HG02588 (cell line): Measurements from ENCODE around the gene NTN1.
"Not testable (repeated sequence)": the region's sequence is repeated elsewhere in the genome, so short reads cannot be mapped to it uniquely, and the experiment has no call there.

Experiments used
- ATAC-seq: cut with Tn5 transposase; IDR thresholded peaks from one replicate; pipeline ENCODE4 v1.9.1; 2021; ENCODE audit warnings: mild to moderate bottlenecking, moderate library complexity; ENCODE audit not compliant: unreplicated experiment

The NTN1 gene

GRCh38 chr17:9021158-9021991 lies at the start of gene NTN1:
NTN1 (plus strand) TSS chr17:9021510; CDS start chr17:9022374, 864 bp downstream.
- peak; percentile 56 for ATAC-seq

DNA sequence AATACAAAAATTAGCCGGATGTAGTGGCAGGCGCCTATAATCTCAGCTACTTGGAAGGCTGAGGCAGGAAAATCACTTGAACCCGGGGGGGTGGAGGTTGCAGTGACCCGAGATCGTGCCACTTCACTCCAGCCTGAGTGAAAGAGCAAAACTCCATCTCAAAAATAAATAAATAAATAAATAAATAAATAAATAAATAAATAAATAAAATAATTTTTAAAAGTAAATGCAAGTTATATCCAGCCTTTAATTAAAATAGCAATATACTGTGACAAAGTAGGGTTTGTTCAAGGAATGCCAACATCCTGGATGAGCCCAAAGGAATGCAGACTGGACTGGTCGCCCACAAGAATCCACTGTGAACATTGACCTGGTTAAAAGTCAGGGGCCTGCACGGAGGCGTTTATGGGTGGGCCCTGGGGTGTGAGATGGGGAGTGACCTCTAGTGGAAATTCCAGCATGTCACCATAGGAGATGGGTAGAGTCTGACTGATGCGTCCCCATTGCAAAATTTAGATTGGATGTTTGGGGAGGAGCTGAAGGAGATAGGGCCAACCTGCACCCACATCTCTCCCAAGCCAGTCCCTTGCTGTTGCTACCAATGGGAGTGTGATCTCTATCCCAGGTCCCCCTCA lies 46.1 kb upstream of the NTN1 start:
- no peak for ATAC-seq

DNA sequence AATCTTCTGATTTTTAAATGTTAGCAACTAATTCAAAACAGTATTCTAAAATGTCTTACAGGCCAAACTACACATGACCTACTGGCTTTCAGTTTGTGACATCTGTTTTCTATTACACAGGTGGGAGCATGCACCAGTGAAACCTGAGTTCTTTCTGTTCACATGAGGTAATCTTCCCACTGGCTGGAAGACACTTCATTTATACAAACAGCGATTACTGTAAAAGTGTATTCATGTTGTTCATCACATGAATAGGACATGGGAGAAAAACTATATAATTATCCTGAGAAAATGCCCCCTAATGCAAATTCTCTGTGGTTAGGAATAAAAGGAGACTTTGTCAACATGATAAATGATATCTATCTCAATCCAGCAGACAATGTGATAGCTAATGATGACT lies 44.7 kb upstream of the NTN1 start:
- no peak for ATAC-seq

GRCh38 chr17:8979715-8980114 lies 41.6 kb upstream of the NTN1 start:
- no peak for ATAC-seq

DNA sequence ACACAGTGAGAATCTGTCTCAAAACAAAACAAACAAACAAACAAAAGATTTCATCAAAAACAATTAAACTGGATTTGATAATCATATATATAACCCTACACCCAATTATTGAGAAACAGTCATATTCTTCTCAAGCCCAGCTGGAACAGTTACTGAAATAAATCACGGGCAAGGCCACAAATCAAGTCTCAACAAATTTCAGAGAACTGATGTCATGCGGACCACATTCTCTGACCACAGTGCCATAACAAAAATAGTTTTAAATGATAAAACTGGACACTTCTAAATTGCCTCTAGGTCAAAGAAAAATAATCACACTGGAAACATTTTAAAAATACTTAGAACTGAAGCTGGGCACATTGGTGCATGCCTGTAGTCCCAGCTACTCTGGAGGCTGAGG lies 39.9 kb upstream of the NTN1 start:
- ATAC-seq: no peak

GRCh38 chr17:8984225-8984624 lies 37.1 kb upstream of the NTN1 start:
- not testable (repeated sequence) for ATAC-seq

DNA sequence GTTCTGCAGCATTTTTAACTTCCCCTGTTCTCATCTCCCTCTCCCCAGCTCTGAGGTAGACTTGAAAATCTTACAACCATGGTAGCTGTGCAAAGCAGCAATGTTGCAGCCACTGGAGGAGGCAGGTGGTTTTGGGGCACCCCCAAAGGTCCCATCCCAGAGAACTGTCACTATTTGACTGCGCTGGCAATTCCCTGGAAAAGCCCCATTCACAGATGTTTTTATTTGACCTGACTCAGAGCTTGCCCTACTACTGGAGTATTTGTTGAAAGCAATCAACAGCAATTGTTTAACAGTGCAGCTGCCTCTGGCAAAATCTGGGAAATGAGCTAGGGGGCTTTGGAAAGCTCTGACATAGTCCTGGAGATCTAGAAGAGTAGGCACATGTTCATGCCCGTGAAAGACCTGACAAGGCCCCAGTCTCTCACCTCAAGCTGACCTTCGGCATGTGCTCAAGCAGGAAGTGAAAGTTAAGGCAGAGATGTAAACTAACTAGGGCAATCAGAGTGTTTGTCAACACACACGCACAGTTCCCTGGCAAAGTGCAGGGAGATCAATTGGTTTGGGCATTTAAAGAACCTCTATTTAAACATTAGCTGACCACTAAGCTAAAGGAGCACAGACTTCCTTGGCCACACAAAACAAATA lies 36.1 kb upstream of the NTN1 start:
- ATAC-seq: peak; percentile 49

DNA sequence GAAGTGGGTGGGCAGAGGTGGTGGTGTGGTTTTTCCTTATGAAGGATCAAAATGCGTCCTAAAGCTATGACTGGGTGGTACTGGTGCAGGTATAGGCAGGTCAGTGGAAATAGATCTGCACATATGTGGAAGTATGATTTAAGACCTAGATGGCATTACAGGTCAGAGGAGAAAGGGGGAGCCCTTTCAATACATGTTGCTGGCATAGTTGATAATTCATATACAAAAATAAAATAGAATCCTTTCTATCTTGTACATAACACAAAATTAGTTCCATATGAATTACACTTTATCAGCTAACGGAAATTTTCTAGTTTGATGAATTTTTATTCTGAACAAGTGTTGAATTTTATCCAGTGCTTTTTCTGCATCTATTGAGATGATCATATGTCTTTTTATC lies 35.0 kb upstream of the NTN1 start:
- ATAC-seq: no peak

- not testable (repeated sequence) for ATAC-seq
These were observed 32.9 kb upstream of the NTN1 start for GRCh38 chr17:8988263-8988935.

GRCh38 chr17:8991514-8992285 lies 29.6 kb upstream of the NTN1 start:
- ATAC-seq: no peak

- ATAC-seq: no peak
These were observed 27.0 kb upstream of the NTN1 start for GRCh38 chr17:8994319-8994718.

- no peak for ATAC-seq
These were observed 25.6 kb upstream of the NTN1 start for GRCh38 chr17:8995711-8996110.

- no peak for ATAC-seq
These were observed 23.2 kb upstream of the NTN1 start for GRCh38 chr17:8997994-8998628.

- ATAC-seq: no peak
These were observed 19.8 kb upstream of the NTN1 start for GRCh38 chr17:9001559-9001958.

- no peak for ATAC-seq
These were observed 19.1 kb upstream of the NTN1 start for GRCh38 chr17:9002227-9002605.

- peak; percentile 45 for ATAC-seq
These were observed 18.5 kb upstream of the NTN1 start for GRCh38 chr17:9002606-9003354.

- peak; percentile 22 for ATAC-seq
These were observed 17.8 kb upstream of the NTN1 start for GRCh38 chr17:9003355-9004131.

DNA sequence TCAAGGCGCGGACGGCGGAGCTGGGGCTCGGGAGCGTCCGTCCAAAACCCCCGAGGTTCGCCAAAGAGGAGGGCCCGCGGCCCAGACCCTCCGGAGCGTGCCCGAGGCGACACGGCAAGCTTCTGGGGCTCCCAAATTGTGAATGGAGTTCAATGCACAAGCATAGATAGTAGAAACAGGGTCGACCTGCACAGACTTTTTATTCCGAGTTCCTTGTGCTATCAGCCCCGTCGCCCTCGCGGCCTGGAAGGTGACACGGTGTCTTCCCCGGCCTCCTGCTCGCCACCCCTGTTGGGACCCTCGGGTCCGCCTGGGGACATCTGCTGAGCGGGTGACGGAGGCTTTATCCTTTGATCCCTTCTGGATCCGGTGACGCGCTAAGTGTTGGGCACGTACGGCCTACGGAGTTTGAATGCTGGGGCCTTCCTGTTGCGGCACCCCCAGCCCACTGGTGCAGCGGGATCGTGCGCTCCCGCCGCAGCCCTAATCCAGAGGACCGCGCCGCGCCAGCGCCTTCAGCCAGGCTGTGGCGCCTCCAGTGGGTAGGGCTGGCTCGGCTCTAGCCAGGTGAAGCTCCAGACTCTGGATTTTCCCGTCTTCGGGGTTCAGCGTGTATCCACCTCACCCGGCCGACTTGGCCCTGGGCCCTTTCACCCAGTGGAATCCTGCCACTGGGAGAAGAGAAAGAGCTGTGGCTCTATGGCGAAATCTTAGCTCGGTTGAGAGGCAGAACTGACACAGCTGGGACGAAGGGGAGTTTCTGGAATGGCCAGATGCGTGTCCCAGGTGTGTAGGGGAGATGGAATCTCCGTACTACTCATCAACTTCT lies 17.0 kb upstream of the NTN1 start:
- ATAC-seq: no peak
